A549 (cell line): ENCODE measurements around the gene PMPCA. TPM values are rescaled to one million over a fixed set of nuclear protein-coding genes. Genes with fewer than 3 reads are reported as not detected.

Source experiments
- ATOH8 ChIP-seq: fragments of 250-450 bp; sonication (Bioruptor Pico); IDR thresholded peaks from 2 replicates; pipeline ENCODE4 v1.5.0; 2020; ENCODE audit warnings: low read depth, mild to moderate bottlenecking, moderate library complexity
- BHLHE40 ChIP-seq: IDR thresholded peaks from 2 replicates; pipeline ENCODE4 v1.6.1; 2012; ENCODE audit warnings: low read depth, low read length, inconsistent platforms
- CHD4 ChIP-seq: fragments of 200-600 bp; sonication (generic); IDR thresholded peaks from 2 replicates; pipeline ENCODE4 v1.6.1; 2016; ENCODE audit warnings: antibody characterized with exemption, mild to moderate bottlenecking, borderline replicate concordance
- CTCF ChIP-seq: fragments of >200 bp; sonication (Bioruptor Twin); formaldehyde crosslinking; IDR thresholded peaks from 3 replicates; pipeline ENCODE4 v1.5.1; 2016
- EHF ChIP-seq: fragments of 250-450 bp; sonication (Bioruptor Pico); IDR thresholded peaks from 2 replicates; pipeline ENCODE4 v1.5.0; 2020; ENCODE audit warnings: mild to moderate bottlenecking
- ELK1 ChIP-seq: fragments of 150-350 bp; IDR thresholded peaks from 2 replicates; pipeline ENCODE4 v1.6.1; 2014; ENCODE audit warnings: low read depth, mild to moderate bottlenecking, low read length
- EP300 ChIP-seq, 2 experiments: fragments of >200 bp; sonication (Bioruptor Twin); formaldehyde crosslinking; IDR thresholded peaks; 2 replicates in 1 of 2; 3 replicates in 1 of 2; pipeline ENCODE4 v1.6.1; 2016 to 2017
- FOSB ChIP-seq: fragments of 250-450 bp; sonication (Bioruptor Pico); IDR thresholded peaks from 2 replicates; pipeline ENCODE4 v1.5.0; 2020; ENCODE audit warnings: mild to moderate bottlenecking, moderate library complexity
- FOSL2 ChIP-seq, 2 experiments: fragments of 450-650 bp in 1 of 2; fragments of >200 bp in 1 of 2; sonication (Bioruptor Twin) in 1 of 2; formaldehyde crosslinking; IDR thresholded peaks; 2 replicates each; pipeline versions ENCODE4 v1.5.0 to v1.6.1; 2016 to 2020; ENCODE audit warnings: mild to moderate bottlenecking in 1 of 2, moderate library complexity in 1 of 2
- FOXS1 ChIP-seq: fragments of 250-450 bp; sonication (Bioruptor Pico); IDR thresholded peaks from 2 replicates; pipeline ENCODE4 v1.5.0; 2020; ENCODE audit warnings: mild to moderate bottlenecking, moderate library complexity
- HDAC2 ChIP-seq: fragments of 200-600 bp; sonication (generic); IDR thresholded peaks from 2 replicates; pipeline ENCODE4 v1.6.1; 2016
- HES2 ChIP-seq: fragments of >200 bp; sonication (Bioruptor Twin); formaldehyde crosslinking; IDR thresholded peaks from 2 replicates; pipeline ENCODE4 v1.6.1; 2016
- HEYL ChIP-seq: fragments of 250-450 bp; sonication (Bioruptor Pico); IDR thresholded peaks from 2 replicates; pipeline ENCODE4 v1.8.0; 2021; ENCODE audit warnings: mild to moderate bottlenecking, moderate library complexity
- HOXB5 ChIP-seq: fragments of 250-450 bp; sonication (Bioruptor Pico); IDR thresholded peaks from 2 replicates; pipeline ENCODE4 v1.5.0; 2020; ENCODE audit warnings: mild to moderate bottlenecking, moderate library complexity
- JUN ChIP-seq, 2 experiments: fragments of >200 bp; sonication (Bioruptor Twin); formaldehyde crosslinking; IDR thresholded peaks; 2 replicates in 1 of 2; 3 replicates in 1 of 2; pipeline ENCODE4 v1.6.1; 2016 to 2017
- JUNB ChIP-seq: fragments of >200 bp; sonication (Bioruptor Twin); formaldehyde crosslinking; IDR thresholded peaks from 2 replicates; pipeline ENCODE4 v1.6.1; 2016
- MAFK ChIP-seq: fragments of 450-650 bp; IDR thresholded peaks from 2 replicates; pipeline ENCODE4 v1.6.1; 2014; ENCODE audit not compliant: partially characterized antibody
- MAZ ChIP-seq: fragments of 150-350 bp; IDR thresholded peaks from 2 replicates; pipeline ENCODE4 v1.6.1; 2014; ENCODE audit warnings: antibody characterized with exemption, low read depth, low read length, borderline replicate concordance
- MYC ChIP-seq: IDR thresholded peaks from 2 replicates; pipeline ENCODE4 v1.6.1; 2012; ENCODE audit warnings: mild to moderate bottlenecking, inconsistent platforms, low read length, improper control_type of control experiment, borderline replicate concordance
- PBX3 ChIP-seq: IDR thresholded peaks from 2 replicates; pipeline ENCODE4 v1.6.1; 2012
- POLR2A ChIP-seq: IDR thresholded peaks from 2 replicates; pipeline ENCODE4 v1.6.1; 2012; ENCODE audit warnings: mild to moderate bottlenecking, low read length
- RCOR1 ChIP-seq: fragments of 150-350 bp; IDR thresholded peaks from 2 replicates; pipeline ENCODE4 v1.6.1; 2014; ENCODE audit warnings: antibody characterized with exemption, low read length, low read depth
- REST ChIP-seq: fragments of 200-600 bp; sonication (generic); IDR thresholded peaks from 2 replicates; pipeline ENCODE4 v1.6.1; 2016; ENCODE audit warnings: antibody characterized with exemption, mild to moderate bottlenecking, moderate library complexity
- RFX5 ChIP-seq: fragments of 450-650 bp; IDR thresholded peaks from 2 replicates; pipeline ENCODE4 v1.7.1; 2014; ENCODE audit warnings: antibody characterized with exemption, mild to moderate bottlenecking, moderate library complexity
- SMC3 ChIP-seq: fragments of >200 bp; sonication (Bioruptor Twin); formaldehyde crosslinking; IDR thresholded peaks from 3 replicates; pipeline ENCODE4 v1.6.1; 2018; ENCODE audit warnings: inconsistent platforms
- TFCP2L1 ChIP-seq: fragments of 250-450 bp; sonication (Bioruptor Pico); IDR thresholded peaks from 2 replicates; pipeline ENCODE4 v1.5.0; 2021; ENCODE audit warnings: mild to moderate bottlenecking
- TP53 ChIP-seq: fragments of 250-450 bp; sonication (Bioruptor Pico); IDR thresholded peaks from 2 replicates; pipeline ENCODE4 v1.5.0; 2021; ENCODE audit warnings: mild to moderate bottlenecking, moderate library complexity
- ZC3H11A ChIP-seq: fragments of 450-650 bp; IDR thresholded peaks from 2 replicates; pipeline ENCODE4 v1.6.1; 2014; ENCODE audit warnings: antibody characterized with exemption, mild to moderate bottlenecking
- ZFP36 ChIP-seq: fragments of 450-650 bp; IDR thresholded peaks from 2 replicates; pipeline ENCODE4 v1.6.1; 2014; ENCODE audit warnings: borderline replicate concordance; ENCODE audit not compliant: partially characterized antibody
- ZNF302 ChIP-seq: fragments of 250-450 bp; sonication (Bioruptor Pico); IDR thresholded peaks from 2 replicates; pipeline ENCODE4 v1.9.0; 2021; ENCODE audit warnings: inconsistent platforms, mild to moderate bottlenecking, moderate library complexity
- ZSCAN20 ChIP-seq: fragments of 250-450 bp; sonication (Bioruptor Pico); IDR thresholded peaks from 2 replicates; pipeline ENCODE4 v1.8.0; 2022; ENCODE audit warnings: mild to moderate bottlenecking, moderate library complexity
- polyA plus RNA-seq, 4 experiments: library from polyadenylated mRNA; depleted of rRNA in 3 of 4; stranded (reverse); fragments of >200 nt; fragmentation: RNase III in 1 of 4; extraction: RNeasy Plus Mini Kit Qiagen cat#74134 plus additional on column Dnase treatment in 1 of 4; gene quantifications; 2 replicates in 3 of 4; 3 replicates in 1 of 4; pipeline ENCODE4 v1.2.3, GENCODE V29; 2011 to 2017

The PMPCA gene
- polyA plus RNA-seq, 2 of the 4 experiments (the other 2 are of a cell fraction), result 71.1 to 89.2 TPM

- no peak for TF ChIP-seq PBX3
- no peak for TF ChIP-seq ZFP36
- TF ChIP-seq ZSCAN20 (CRISPR knock-in tag), result no peak
- TF ChIP-seq ZNF302 (CRISPR knock-in tag), result no peak
- TF ChIP-seq CTCF, result peak; percentile 93
- no peak for TF ChIP-seq FOXS1 (CRISPR knock-in tag)
- TF ChIP-seq TFCP2L1, result 0 out of 2 replicates have a peak, but pooled peaks have one; percentile 30
- TF ChIP-seq SMC3, result peak; percentile 78
- no peak for TF ChIP-seq HES2
- no peak for TF ChIP-seq MYC
- TF ChIP-seq REST, result no peak
- TF ChIP-seq BHLHE40, result no peak
- no peak for TF ChIP-seq HDAC2
- TF ChIP-seq FOSB (CRISPR knock-in tag), result no peak
- TF ChIP-seq RCOR1, result no peak
- 0 out of 2 replicates have a peak, but pooled peaks have one; percentile 21 for TF ChIP-seq ELK1
- TF ChIP-seq POLR2A, result peak; percentile 92
- TF ChIP-seq ATOH8, result no peak
- TF ChIP-seq TP53 (CRISPR knock-in tag), result no peak
- 0 out of 2 replicates have a peak, but pooled peaks have one; percentile 41 for TF ChIP-seq HOXB5
- no peak for TF ChIP-seq JUNB
- TF ChIP-seq MAZ, result 0 out of 2 replicates have a peak, but pooled peaks have one; percentile 47
- no peak for TF ChIP-seq RFX5
- TF ChIP-seq CHD4, result no peak
- TF ChIP-seq JUN (IDR thresholded peaks at IDR 0.05), result peak; percentile 31 to 81; a peak in 4 of 5 replicates
- no peak for TF ChIP-seq ZC3H11A
- TF ChIP-seq EP300 (IDR thresholded peaks at IDR 0.05), result no peak
- no peak for TF ChIP-seq EHF (CRISPR knock-in tag)
- no peak for TF ChIP-seq HEYL
- no peak for TF ChIP-seq MAFK
- no peak for TF ChIP-seq FOSL2 (IDR thresholded peaks at IDR 0.05)
- no peak for TF ChIP-seq FOSL2 (CRISPR knock-in tag; IDR thresholded peaks at IDR 0.05)
Observed at GRCh38 chr9:136400038-136400834, 10.2 kb upstream of the PMPCA start, which contains the start of gene SNAPC4 (continued).
